Hepatocyte (in vitro differentiated cells): ENCODE results near the gene CNEP1R1.

Experiments used
- EZH2 ChIP-seq: fragments of 200-600 bp; sonication (generic); IDR thresholded peaks from 2 replicates; pipeline ENCODE4 v1.6.1; 2016; ENCODE audit warnings: antibody characterized with exemption, mild to moderate bottlenecking, borderline replicate concordance
- EZH2phosphoT487 ChIP-seq: fragments of 200-600 bp; sonication (generic); IDR thresholded peaks from one replicate; pipeline ENCODE4 v1.6.1; 2018; ENCODE audit warnings: antibody characterized with exemption, mild to moderate bottlenecking, low read depth, moderate library complexity; ENCODE audit not compliant: unreplicated experiment, severe bottlenecking
- TF ChIP-seq, protein P1 (sequence below): fragments of 200-600 bp; sonication (generic); IDR thresholded peaks from 2 replicates; pipeline ENCODE4 v1.5.1; 2016; ENCODE audit warnings: antibody characterized with exemption, mild to moderate bottlenecking; ENCODE audit not compliant: poor library complexity

DNA sequence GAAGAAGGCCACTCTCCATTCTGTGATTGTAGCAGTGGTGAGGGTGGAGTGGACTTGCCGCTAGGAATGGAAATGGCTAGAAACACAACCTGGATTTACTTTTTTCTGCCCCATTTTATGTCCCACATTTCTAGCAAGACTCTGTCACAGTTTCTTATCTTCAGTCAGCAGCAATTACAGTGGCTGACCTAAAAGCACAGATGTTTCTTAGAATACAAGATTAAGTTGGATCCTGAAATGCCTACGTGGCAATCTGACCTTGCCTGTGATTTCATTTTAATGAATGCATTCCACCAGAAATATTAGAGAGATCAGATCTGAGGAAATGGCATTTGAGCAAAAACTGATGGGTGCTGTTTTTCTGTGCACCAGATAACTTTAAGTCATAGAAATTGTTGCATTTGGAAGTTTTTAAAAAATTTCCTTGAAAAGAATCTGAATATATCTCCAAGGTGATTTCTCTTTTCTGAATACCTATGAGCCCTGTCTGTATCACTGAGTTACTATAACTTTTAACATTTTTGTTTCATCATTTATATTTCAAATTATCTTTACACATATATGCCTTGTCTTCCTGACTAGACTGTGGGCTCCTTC is 46.1 kb downstream of the CNEP1R1 start:
- TF ChIP-seq EZH2 (no peak), EZH2phosphoT487 (no peak)
- TF ChIP-seq, protein P1, sequence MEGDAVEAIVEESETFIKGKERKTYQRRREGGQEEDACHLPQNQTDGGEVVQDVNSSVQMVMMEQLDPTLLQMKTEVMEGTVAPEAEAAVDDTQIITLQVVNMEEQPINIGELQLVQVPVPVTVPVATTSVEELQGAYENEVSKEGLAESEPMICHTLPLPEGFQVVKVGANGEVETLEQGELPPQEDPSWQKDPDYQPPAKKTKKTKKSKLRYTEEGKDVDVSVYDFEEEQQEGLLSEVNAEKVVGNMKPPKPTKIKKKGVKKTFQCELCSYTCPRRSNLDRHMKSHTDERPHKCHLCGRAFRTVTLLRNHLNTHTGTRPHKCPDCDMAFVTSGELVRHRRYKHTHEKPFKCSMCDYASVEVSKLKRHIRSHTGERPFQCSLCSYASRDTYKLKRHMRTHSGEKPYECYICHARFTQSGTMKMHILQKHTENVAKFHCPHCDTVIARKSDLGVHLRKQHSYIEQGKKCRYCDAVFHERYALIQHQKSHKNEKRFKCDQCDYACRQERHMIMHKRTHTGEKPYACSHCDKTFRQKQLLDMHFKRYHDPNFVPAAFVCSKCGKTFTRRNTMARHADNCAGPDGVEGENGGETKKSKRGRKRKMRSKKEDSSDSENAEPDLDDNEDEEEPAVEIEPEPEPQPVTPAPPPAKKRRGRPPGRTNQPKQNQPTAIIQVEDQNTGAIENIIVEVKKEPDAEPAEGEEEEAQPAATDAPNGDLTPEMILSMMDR = no peak
